ENCODE results near the gene RNF222.
A peak's percentile ranks its signal among the peaks of the same experiment; 100 is the strongest.
"Not testable (repeated sequence)": the region's sequence is repeated elsewhere in the genome, so short reads cannot be mapped to it uniquely, and the experiment has no call there.

Gene RNF222

GRCh38 chr17:8377422-8377821 is 20.2 kb downstream of the RNF222 start:
- no peak for DNase-seq

DNA sequence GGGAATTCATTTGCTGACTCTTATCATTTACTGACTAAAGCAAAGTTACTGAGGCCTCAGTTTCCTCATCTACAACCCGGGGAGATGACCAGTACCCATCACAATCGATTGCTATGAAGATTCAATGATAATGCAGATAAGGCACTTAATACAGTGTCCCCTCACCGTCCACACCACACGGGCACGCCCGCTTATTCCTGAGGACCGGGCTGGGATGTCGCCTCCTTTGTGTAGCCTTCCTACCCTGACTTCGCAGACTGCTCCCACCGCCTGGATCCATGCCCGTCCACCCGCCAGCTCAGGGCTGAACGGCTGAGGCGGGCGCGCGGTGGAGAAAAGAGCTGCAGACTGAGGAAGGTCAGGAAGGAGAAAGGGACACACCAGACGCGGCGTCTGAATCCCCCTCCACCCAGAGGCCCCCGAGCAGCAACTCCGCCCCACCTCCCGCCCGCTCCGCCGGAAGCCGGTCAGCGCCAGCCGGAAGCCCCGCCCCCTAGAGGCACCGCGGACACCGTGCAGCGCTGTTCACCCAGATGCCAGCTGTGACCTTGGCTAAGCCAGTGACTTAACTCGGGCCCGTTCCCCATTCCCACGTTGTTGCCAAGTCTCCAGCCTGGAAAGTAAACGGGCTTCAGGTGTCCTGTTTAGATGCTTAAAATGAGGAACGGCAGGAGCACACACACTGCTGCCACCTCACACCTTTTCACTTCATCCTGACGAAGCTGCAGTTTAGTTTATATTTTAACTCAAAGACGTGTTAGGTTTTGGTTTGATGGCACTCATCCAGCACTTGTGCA is 21.2 kb downstream of the RNF222 start, which contains the start of gene KRABD2:
KRABD2 (minus strand) TSS at position 434 of the 797 bp plus-strand sequence.
- DNase-seq: peak; percentile 91

GRCh38 chr17:8375738-8376259 is 21.8 kb downstream of the RNF222 start:
- no peak for DNase-seq

DNA sequence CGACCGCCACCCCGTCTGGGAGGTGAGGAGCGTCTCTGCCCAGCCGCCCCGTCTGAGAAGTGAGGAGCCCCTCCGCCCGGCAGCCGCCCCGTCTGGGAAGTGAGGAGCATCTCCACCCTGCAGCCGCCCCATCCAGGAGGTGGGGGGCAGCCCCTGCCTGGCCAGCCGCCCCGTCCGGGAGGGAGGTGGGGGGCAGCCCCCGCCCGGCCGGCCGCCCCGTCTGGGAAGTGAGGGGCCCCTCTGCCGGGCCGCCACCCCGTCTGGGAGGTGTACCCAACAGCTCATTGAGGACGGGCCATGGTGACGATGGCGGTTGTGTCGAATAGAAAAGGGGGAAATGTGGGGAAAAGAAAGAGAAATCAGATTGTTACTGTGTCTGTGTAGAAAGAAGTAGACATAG is 23.8 kb downstream of the RNF222 start:
- not testable (repeated sequence) for DNase-seq

- no peak for DNase-seq
These were observed 25.2 kb downstream of the RNF222 start for GRCh38 chr17:8372422-8372821.

- DNase-seq: no peak
These were observed 25.8 kb downstream of the RNF222 start for GRCh38 chr17:8371786-8372185.

DNA sequence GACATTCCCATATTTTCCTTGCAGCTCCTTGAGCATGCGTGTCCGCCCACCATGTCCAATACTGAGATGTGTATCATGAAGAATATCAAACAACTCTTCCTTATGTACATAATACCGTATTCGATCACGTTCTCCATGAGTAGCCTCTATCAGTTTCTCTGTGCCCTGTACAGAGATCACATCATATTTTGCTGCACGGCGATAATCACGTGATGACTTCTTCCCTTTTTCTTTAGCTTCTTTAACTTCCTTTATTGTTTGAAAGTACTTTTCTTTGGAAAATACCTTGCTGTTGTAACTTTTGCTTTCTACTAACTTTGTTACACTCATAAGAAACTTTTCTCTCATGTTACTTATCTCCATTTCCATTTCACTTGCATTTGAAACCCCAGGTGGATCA is 27.7 kb downstream of the RNF222 start:
- no peak for DNase-seq

DNA sequence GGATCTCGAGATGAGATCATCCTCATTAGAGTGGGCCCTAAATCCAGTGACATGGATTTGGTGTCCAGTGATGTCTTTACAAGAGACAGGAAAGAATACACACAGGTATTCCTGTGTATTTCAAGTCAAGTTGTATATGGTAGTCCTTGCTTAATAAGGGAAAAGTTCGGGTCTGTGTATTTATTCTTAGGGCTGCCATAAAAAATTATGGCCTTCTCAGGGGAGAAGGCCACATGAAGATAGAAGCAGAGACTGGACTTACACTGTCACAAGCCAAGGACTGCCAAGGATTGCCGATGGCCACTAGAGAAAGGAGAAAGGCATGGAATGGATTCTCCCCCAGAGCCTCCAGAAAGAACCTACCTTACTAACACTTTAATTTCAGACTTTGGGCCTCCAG is 29.4 kb downstream of the RNF222 start:
- DNase-seq: no peak

GRCh38 chr17:8366231-8366630 is 31.4 kb downstream of the RNF222 start:
- DNase-seq: no peak

GRCh38 chr17:8365143-8365542 is 32.5 kb downstream of the RNF222 start:
- no peak for DNase-seq

GRCh38 chr17:8362651-8363332 is 34.8 kb downstream of the RNF222 start:
- DNase-seq: no peak

- DNase-seq: no peak
These were observed 36.9 kb downstream of the RNF222 start for GRCh38 chr17:8360751-8361150.

- DNase-seq: no peak
These were observed 37.4 kb downstream of the RNF222 start for GRCh38 chr17:8360260-8360659.

GRCh38 chr17:8359769-8360168 is 37.9 kb downstream of the RNF222 start:
- no peak for DNase-seq

GRCh38 chr17:8357910-8358309 is 39.7 kb downstream of the RNF222 start:
- DNase-seq: no peak

DNA sequence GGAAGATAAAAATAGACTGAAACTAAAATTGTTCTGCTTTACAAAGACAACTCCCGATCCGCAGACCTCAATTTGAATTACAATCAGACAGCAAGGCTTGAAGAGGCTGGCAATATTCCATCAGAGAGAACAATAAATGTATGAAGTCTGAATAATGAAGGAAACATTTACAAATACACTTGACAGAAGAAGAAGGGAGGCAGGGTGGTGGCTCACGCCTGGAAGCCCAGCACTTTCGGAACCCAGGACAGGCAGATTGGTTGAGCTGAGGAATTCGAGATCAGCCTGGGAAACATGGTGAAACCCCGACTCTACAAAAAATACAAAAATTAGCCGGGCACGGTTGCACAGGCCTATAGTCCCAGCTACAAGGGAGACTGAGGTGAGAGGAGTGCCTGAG is 43.4 kb downstream of the RNF222 start:
- DNase-seq: no peak

- no peak for DNase-seq
These were observed 43.9 kb downstream of the RNF222 start for GRCh38 chr17:8353736-8354135.

DNA sequence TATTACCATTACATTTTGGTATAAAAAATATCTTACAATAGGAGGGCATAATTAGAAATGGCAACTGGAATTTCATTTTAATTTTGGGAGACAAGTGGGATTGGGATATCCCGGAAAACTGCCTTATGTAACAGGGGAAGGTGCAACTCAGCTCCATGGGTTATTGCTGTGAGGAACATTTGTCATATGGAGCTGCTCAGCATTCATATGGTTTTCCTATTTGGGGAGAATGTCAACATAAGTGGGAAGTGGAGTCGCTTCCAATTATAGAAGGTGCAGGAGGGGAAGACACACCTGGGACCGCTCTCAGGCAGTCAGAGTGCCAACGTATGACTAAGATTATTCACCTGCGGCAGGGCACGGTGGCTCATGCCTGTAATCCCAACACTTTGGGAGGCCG is 47.3 kb downstream of the RNF222 start:
- no peak for DNase-seq

GRCh38 chr17:8347001-8347400 is 50.6 kb downstream of the RNF222 start:
- not testable (repeated sequence) for DNase-seq

DNA sequence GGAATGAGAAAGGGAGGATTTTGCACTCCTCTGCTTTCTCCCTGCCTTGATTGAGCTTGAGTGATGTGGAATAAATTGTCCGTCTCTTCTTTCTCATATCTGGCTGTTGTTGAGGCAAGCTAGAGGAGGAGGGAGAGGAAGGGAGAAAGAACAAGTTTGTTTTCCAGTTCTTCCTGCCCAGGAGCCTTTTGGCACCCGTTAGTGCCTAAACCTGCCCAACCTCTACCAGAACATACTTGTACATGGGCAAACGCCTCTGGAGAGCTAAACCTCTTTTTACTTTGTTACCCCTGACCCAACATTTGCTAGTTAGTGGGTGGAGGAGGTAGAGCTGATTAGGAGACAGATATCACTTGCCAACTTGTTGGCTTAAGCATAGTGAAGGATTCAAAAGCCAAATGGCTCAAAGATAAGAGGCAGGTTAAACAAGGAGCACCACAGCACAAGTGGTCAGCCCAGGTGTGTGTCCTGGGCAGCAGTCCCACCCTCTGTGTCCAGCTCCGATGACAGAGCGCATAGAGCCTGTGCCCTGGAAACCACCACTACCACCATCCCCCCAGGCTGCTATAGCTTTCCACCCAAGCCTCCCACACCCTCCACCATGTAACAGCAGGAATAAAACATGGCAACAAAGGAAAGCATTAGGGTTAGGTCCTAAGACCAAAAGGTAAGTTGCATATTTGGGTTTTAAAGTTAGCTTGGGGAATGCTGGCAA is 51.5 kb downstream of the RNF222 start:
- no peak for DNase-seq

- DNase-seq: no peak
These were observed 52.5 kb downstream of the RNF222 start for GRCh38 chr17:8345052-8345690.

DNA sequence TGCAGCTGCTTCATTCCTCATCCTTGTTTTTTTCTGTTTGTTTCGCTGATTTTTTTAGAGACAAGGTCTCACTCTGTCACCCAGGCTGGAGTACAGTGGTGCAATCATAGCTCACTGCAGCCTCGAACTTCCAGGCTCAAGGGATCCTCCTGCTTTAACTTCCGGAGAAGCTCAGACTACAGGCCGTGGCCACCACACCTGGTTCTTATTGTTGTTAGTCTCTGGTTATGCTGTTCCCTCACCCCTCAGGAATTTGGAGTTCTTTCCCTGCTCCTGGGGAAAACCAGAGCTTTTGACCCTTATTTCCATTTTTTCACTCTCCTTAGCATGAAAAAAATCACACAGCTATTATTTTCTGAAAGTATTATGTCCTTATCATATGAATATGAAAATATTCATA is 56.2 kb downstream of the RNF222 start:
- DNase-seq: no peak

Measured in stimulated activated CD4-positive, alpha-beta T cell treated with anti-CD3 and anti-CD28 coated beads, Interleukin-4, amount 100 ng/mL, for 1 hour (primary cell).